Astrocyte (in vitro differentiated cells and primary cell): ENCODE data around the gene CYRIA.

Experiments
- EZH2 ChIP-seq: IDR thresholded peaks from 2 replicates; pipeline ENCODE4 v1.6.1; 2012; ENCODE audit warnings: mild to moderate bottlenecking, low read length, inconsistent platforms; ENCODE audit not compliant: insufficient read depth
- TF ChIP-seq, protein P1 (sequence below): IDR thresholded peaks from 2 replicates; pipeline ENCODE4 v1.5.1; 2011; ENCODE audit warnings: low read depth, mild to moderate bottlenecking, inconsistent platforms, low read length, moderate library complexity; ENCODE audit not compliant: insufficient read depth

DNA sequence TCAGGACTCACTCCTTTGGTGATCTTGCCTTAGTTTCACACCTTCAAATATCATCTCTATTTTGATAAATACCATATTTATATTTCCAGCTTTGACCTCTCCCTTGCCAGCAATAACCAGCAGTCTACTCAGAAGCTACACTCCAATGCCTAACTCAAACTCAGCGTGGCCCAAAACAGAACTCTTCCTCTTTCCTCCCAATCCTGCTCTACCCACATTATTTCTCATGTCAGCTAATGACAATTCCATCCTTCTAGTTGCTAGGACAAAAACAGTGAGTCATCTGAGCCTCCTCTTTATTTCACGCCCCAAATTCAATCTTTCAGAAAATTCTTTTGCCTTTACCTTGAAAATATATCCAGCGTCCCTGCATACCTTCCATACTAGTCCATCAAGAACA is 23.5 kb downstream of the CYRIA start:
- TF ChIP-seq, protein P1, sequence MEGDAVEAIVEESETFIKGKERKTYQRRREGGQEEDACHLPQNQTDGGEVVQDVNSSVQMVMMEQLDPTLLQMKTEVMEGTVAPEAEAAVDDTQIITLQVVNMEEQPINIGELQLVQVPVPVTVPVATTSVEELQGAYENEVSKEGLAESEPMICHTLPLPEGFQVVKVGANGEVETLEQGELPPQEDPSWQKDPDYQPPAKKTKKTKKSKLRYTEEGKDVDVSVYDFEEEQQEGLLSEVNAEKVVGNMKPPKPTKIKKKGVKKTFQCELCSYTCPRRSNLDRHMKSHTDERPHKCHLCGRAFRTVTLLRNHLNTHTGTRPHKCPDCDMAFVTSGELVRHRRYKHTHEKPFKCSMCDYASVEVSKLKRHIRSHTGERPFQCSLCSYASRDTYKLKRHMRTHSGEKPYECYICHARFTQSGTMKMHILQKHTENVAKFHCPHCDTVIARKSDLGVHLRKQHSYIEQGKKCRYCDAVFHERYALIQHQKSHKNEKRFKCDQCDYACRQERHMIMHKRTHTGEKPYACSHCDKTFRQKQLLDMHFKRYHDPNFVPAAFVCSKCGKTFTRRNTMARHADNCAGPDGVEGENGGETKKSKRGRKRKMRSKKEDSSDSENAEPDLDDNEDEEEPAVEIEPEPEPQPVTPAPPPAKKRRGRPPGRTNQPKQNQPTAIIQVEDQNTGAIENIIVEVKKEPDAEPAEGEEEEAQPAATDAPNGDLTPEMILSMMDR: no peak
- no peak for TF ChIP-seq EZH2
